GM12878 (cell line): ENCODE data around the gene SYTL2.

Experiments
- RFX5 ChIP-seq: IDR thresholded peaks from 2 replicates; pipeline ENCODE4 v1.6.1; 2011; ENCODE audit warnings: low read depth, low read length, improper control_type of control experiment
- SRF ChIP-seq, 2 experiments: IDR thresholded peaks; 2 replicates each; pipeline ENCODE4 v1.6.1; 2011; ENCODE audit warnings: low read depth in 2 of 2, low read length in 2 of 2, mild to moderate bottlenecking in 1 of 2, moderate library complexity in 1 of 2
- TBL1XR1 ChIP-seq: IDR thresholded peaks from 2 replicates; pipeline ENCODE4 v1.6.1; 2012; ENCODE audit warnings: low read depth, low read length, improper control_type of control experiment
- ZZZ3 ChIP-seq: IDR thresholded peaks from 2 replicates; pipeline ENCODE4 v1.6.1; 2011; ENCODE audit warnings: low read depth; ENCODE audit not compliant: control insufficient read depth, insufficient read length

- TF ChIP-seq ZZZ3 (no peak), RFX5 (no peak), SRF (IDR thresholded peaks at IDR 0.05; ENCODE audit: low read depth in 2 of 2, low read length in 2 of 2) (no peak), TBL1XR1 (no peak)
Measured at GRCh38 chr11:85758026-85758425, 52.9 kb downstream of the SYTL2 start.
